NCI-H1436 (cell line): Measurements from ENCODE around the gene PALLD.
"Not testable (repeated sequence)": the region's sequence is repeated elsewhere in the genome, so short reads cannot be mapped to it uniquely, and the experiment has no call there.

Experiments
- DNase-seq: peaks from one replicate; lab custom pipeline; 2025; lab: John Stamatoyannopoulos, UW

The PALLD gene

DNA sequence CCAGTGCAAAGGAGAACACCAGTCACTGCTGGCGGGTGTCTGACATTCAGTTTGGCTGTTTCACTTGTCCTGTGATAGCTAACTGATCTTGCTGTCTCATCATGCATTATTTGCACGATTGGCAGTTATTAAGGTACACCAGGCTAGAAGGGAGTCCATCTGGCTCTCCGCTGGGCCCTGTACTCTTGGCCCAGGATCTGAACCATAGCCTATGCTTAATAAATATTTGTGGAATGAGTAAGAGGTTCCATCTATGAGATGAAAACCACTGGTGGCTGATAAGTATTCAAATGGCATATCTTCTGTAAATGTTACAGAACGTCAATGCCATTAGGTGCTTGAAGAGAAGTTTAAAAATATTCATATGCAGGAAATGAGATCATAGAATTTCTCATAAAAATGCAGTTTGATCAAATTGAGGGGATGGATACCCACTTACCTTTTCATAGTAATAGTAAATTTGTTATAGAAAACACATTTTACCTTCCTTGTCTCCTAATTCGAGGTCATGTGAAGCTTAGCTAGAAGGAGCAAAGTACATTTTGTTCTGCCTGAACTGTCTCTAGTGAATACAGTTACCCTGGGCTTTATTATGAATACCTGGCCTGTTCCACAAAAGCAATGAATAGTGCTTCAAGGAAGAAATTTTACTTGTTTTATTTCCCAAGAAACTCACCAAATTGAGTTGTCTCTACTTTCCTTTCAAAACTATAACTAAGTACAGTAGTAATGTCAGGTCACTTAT, 299.7 kb downstream of the PALLD start:
- DNase-seq, result no peak

DNA sequence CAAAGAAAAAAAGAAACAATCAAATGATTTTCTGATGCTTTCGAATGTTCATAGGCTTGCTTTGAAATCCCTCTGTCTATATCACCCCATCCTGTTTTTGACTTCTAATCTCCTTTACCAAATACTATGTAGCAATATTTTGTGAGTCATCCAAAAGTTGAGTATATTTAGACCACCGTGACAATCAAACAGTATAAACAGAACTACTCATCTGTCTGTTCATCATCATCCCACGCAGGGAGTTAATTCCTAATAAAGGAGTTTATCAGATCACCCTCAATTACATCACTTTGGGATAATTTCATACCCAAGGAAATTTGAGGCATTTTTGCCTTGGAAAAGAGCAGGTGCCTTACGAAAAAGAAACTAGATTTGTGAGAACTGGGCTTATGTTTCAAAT, 300.3 kb downstream of the PALLD start:
- DNase-seq, result no peak

DNA sequence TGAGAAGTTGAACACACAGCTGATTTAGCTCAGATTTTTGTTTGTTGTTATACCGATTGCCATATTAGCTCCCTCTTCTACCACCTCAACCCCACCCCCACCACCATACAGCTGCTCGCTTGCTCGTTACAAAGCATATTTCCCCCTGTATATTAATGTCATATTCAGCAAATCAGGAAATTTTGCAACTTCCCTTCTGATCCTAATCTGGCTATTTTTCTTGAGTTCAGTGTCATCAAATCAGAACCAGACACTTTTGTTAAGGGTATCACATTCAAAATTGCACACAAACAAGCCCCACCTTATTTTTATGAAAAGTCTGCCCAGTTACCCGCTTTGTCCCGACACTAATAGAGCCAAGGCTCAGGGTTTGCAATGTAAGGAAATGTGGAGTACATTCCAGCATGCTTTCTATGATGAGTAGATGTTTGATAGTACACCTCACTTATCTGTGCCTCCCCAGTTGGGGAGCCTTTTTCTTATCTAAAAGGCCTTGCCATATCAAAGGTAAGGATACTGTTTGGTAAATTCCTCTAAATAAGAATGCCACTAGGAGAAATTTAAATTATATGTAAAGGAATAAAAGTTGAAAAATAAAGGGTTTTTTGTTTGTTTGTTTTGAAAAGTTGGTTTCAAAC, 301.0 kb downstream of the PALLD start:
- DNase-seq, result no peak

DNA sequence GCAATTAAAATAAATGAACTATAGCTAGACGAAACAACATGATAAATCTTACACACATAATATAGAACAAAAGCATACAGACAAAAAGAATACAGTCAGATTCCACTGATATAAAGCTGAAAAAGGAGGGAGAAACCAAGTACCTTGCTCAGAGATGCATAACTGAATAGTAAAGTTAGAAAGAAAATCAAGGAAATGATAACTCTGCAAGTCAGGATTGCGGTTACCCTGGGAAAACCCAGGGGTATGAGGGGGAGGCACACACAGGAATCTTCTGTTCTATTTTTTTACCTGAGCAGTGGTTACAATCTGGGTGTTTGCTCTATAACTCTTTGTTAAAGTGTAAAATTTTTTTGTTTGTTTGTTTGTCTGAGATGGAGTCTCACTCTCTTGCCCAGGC, 304.1 kb downstream of the PALLD start:
- no peak for DNase-seq

DNA sequence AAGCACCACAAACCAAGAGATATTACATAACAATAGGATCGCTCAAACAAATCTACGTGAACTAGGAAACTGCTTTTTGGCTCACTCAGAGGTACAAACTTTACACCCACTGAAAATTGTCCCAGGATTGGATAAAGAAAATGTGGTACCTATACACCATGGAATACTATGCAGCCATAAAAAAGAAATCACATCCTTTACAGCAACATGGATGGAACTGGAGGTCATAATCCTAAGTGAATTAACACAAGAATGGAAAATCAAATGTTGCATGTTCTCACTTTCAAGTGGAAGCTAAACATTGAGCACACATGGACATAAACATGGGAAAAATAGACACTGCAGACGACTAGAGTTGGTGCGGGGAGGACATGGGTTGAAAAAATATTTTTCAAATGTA, 305.4 kb downstream of the PALLD start:
- no peak for DNase-seq

DNA sequence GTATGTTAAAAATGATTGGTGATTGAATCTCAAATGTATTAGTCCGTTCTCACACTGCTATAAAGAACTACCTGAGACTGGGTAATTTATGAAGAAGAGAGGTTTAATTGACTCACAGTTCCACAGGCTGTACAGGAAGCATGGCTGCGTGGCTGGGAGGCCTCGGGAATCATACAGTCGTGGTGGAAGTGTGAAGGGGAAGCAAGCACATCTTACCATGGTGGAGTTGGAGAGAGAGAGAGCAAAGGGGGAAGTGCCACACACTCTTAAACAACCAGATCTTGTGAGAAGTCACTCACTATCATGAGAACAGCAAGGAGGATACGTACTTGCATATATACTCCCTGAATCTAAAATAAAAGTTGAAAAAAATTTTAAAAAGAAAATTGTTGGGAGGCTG, 306.2 kb downstream of the PALLD start:
- DNase-seq, result not testable (repeated sequence)

DNA sequence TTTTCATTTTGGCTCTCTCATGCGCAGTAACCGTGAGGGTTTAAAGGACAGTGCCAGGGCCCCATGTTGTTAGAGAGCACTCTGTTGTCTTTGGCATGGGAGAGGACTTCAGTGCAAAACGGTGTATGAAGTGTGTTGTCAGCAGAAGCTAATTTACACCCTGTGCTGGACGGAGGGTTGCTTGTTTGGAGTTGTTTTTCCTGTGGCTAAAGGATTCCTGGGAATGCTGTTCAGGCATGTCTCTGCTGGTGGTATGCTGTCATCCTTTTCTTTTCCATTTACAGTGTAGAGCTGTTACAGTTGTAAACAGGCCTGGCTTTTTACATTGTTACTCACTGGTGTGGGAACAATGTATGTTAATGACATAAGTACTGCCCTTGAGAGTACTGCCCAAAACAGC, 306.9 kb downstream of the PALLD start:
- no peak for DNase-seq

DNA sequence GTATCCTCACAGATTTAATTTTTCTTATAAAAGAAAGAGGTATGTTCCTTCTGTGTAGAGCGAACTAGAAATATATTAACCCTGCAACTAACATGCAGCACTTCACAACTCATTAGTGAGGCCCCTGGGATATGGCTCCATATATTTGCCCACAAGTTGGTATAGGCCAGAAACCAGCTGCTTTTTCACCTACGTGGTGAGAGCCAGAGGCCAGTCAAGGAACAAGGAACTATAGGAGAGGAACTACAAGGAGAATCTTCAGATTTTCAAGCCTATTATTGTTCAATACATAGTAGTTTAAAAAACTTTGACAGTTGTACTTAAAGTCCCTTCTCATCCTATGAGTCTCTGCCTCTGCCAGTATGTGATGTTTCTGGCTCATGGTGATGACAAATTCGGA, 307.3 kb downstream of the PALLD start:
- DNase-seq, result no peak

DNA sequence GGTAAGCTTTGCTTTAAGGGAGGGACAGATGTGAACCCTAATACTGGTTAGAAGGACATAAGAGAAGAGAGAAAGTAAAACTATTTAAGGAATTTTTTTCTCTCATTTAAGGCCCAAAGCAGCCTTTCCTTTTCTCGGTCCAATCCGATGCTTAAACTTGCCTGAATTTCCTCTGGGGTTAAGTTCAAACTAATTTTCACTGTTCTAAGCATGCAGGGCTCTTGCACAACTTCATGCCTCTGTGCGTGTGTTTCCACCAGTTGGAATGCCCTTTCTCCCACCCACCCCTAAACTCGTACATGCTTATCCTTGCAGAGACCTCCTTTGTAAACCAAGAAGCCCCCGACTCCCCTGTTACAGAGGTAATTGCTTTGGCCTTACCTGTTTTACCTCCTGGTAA, 308.5 kb downstream of the PALLD start:
- no peak for DNase-seq

DNA sequence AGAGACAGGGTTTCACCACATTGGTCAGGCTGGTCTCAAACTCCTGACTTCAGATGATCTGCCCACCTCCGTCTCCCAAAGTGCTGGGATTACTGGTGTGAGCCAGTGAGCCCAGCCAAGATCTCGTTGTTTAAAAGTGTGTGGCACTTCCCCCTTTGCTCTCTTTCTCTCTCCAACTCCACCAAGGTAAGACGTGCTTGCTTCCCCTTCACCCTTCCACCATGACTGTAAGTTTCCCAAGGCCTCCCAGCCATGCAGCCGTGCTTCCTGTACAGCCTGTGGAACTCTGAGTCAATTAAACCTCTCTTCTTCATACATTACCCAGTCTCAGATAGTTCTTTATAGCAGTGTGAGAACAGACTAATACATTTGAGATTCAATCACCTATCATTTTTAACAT, 309.4 kb downstream of the PALLD start:
- DNase-seq, result not testable (repeated sequence)

DNA sequence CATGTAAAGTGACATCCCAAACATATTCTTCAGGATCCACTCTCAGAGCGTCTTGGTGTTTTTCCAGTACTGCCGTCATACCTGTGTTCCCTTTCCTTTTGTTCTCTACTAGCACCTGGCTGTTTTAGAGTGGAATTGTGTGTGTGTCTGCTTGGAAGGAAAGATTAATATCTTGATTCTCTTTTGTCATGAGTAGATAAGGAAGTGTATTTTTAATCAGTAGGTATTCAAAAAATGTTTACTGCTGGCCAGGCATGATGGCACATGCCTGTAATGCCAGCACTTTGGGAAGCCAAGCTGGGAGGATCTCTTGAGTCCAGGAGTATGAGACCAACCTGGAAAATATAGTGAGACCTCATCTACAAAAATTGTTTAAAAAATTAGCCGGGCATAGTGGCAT, 314.4 kb downstream of the PALLD start:
- DNase-seq, result no peak

DNA sequence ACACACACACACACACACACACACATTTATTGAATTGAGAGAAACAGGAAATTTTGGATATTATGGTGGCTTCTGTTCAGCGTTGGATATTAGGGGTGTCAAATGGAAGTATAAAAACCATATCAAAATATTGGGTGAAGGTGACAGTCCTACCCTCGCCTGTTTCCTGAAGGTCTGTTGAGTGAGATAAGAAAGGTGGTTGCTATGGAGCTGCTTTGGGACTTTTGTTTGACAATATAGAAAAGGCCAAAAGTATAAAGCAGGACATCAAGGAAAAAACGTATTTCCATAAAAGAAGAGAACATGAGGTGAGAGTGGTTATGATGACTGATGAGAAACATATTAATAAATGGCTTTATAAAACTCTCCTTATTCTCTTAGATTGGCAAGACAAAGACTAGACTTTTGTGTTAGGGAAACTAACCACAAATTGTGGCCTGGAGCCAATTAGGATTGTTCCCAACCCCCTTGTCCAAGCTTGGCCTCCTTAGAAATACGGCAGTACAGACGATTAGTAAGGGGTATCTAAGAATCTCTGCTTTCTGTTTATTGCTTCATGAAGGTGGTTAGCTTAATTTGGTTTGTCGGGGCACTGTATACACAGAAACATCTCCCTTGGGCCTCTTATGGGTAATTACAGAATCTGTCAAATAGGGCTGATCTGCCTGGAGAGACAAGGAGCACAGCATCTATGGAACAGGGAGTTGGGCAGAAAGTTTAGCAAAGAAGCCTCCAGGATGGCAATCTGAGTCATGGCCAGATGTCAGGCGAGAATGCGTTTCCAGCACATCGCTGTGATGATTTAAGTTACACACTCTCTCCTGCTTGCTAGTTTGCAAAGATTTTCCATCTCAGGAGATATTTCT, 315.2 kb downstream of the PALLD start:
- peak; percentile 59 for DNase-seq

DNA sequence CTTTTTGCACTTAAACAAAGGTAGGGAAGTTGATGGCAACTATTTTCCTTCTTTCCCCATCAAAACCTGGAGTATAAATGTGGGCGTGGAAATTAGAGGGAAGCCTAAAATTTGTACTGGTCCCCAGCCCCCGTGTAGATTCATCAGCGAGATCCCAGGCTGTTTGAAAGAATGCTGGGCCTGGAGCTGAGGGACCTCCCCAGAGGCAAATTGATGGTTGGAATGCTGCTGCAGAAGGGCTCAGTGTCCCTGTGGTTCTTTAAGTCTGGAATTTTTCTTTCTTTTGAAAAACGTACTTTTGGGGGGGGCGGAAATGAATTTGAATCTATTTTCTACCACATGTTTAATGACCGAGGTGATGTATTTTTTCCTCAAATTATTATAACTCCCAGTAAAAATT, 316.0 kb downstream of the PALLD start:
- DNase-seq, result no peak

DNA sequence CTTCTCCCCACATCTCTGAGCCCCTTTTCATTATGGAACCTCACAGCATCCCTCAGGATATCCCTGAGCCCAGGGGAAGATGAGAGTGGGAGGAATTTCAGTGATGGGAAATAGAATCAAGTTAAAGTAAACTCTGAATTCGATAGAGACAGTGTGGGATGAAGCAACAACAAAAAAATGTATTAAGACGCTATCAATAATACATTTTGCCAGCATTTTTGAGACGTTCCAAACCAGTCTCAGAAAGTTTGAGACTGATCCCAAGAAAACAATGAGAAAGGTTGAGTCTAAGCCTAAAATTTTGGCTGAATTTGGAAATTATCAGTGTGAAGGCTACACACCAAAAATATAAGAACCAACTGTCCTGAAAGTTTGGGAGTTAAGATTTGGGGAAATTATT, 317.0 kb downstream of the PALLD start:
- DNase-seq, result no peak

DNA sequence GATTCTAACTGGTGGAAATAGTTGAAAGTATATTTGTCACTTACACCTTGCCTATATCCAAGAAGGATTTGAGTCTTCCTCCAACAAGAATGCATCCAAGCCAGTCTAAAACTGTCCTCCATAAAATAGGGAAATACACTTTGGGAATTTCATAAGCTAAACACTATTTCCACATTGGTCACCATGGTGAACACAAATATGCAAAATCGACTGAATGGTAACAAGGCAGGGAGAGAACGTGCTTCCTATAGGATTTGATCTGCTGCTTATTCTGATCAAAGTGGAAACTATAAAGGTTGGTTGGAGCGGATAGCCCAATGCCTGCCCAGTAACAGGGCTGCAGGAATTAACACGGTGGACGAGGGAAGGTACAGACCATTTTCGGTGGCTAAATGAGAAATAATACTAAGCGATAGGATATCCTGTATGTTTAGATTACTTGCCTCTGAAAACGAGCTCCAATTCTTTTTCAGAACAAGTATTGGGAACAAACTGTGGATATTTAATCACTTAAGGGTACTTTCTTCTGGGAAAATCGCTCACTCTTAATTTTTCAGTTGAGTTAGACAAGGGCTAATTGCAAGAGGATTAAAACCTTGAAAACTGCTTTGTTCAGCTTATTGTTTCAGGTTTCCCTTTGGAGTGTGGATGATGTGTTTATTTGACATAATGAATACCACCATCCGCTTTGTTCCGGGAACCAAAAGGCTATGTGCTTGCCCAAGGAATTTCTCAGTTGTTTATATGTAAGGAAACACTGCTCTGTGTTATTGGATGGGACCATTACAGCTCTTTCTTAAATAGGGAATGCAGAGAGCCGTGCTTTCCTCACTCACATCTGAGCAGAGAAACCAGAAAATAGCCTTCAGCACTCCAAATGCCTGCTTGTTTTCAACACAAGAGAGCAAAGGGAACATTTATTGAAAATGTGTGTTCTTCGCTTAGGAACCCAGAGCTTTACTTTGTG, 318.8 kb downstream of the PALLD start:
- DNase-seq, result no peak

DNA sequence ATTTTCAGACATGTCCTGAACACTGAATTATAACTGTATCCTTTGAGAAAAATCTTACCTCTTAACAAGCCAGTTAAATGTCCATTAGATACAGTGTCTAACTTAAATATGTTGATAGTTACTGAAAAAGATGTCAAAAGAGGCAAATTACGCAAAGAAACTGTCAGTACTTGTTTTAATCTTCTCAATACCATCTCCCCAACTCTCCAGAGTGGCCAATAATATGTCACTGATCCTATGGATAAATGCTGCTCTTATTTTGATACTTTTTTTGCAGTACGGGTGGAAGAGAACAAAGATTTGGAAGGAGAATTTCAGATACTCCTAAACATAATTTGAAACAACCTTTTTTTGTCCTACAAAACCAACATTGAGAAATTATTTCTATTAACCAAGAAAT, 320.5 kb downstream of the PALLD start:
- no peak for DNase-seq

DNA sequence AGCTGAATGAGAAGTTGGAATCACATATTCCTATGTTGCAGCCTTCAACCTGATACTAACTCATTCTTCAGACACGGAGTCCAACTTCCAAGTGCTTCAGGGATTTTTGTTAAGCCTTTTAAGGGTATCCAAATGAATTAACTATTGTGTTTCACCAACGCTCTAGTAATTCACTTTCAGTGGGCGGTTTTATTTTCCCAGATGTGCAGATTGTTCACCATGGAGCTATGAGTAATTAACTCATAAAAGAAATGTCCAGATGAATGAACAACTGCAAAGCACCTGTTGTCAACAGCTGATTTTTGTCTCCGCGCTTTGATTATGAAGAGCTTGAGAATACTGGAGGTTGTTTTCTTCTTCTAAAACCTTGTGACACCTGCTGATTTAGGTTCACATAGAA, 325.6 kb downstream of the PALLD start:
- DNase-seq, result no peak

DNA sequence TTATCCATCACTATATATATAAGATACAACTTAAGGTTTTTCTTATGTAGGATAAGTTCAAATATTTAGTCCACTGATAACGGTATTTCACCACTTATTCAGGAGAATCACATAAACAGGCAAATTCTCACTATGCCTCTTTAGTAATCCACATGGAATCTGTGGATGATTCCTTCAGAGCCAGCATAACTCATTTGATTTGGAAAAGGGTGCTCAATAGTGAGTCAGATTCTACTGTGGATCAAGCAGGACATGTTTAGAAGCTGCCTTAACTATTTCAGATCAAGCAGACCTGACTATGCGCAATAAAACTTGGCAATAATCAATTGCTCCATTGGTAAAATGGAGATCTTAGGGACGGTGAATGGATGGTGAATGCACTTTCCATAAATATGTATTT, 329.1 kb downstream of the PALLD start:
- DNase-seq, result no peak

DNA sequence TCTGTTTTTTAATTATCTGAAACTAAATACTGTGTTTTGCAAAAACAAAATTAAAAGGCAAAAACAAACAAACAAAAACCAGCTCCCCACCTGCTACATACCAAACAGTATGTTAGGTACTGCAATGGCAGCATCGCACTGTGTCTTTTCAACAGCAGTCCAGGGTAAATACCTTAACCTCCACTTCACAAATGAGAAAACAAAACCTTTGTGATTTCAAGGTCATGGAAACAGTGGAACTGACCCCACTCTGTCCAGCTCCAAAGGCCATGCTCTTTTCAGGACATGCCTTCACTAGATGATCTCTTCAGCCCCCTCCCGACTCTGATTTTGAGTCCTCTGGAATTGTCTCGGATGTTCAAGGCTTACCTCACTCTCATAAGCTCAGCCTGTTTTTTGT, 329.8 kb downstream of the PALLD start:
- no peak for DNase-seq

DNA sequence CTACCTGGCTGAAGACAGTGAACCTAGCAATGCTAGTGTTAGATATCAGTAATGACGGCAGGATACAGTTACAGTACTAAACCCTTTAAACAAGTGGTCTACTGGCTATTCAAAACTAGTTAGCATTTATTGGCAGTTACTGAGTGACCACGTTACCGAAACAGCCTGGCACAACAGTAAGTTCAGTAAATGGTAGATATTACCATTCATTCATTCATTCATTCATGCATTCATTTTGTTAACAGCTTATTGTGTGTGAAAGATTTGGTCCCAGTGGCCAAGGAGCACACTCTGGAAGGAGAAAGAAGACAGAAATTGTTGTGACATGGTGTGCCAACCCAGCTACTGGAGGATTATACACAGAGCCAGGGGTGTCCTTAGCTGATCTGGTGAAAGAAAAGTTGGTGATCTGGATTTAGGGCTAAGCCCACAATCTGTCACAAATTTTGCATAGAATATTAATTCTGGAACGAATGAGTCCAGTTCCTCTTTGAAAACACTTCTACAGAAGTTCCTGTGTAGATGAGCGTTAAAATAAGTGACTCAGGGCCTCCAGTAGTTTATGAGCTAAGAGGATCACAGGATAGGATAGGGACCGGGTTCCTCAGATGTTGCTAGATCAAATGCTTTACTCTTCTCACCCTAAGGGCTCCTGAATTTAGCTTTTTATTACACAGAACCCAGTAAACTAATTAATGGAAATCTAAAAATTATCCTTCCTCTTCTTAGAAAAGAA, 334.1 kb downstream of the PALLD start:
- DNase-seq, result no peak

DNA sequence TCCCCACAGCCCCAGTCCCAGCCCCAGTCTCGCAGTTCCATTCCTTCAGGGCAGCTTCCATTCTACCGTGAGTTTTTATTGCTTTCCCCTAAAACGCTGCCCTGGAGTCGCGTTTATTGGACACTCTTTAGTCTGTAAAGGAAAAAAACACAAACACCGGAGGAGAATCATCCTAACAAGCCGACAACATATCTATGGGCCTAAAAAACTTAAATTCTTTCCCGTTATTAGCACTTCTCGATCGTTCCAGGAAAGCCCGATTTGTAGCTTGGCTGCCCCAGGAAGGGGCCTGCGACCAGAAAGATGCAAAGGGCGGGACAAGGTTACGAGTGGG, 334.7 kb downstream of the PALLD start:
- DNase-seq, result no peak
